Endodermal cell (in vitro differentiated cells): ENCODE measurements around the gene GDF15. TPM values are rescaled to one million over a fixed set of nuclear protein-coding genes. Genes with fewer than 3 reads are reported as not detected.

Source experiments
- DNase-seq: peaks from one replicate; pipeline ENCODE4 v3.0.0-alpha.2; 2017
- H3K27ac ChIP-seq: 2 replicates; pipeline ENCODE4 v1.5.1; 2013; ENCODE audit warnings: mild to moderate bottlenecking, low read depth, low read length, moderate library complexity
- H3K27me3 ChIP-seq: 2 replicates; pipeline ENCODE4 v1.6.1; 2013; ENCODE audit warnings: mild to moderate bottlenecking, low read length, moderate library complexity; ENCODE audit not compliant: insufficient read depth, control insufficient read depth, poor library complexity, severe bottlenecking
- H3K36me3 ChIP-seq: 2 replicates; pipeline ENCODE4 v1.7.0; 2013; ENCODE audit warnings: mild to moderate bottlenecking, low read length, moderate library complexity; ENCODE audit not compliant: control insufficient read depth, insufficient read depth
- H3K4me1 ChIP-seq: one replicate; pipeline ENCODE4 v1.7.0; 2013; ENCODE audit warnings: low read length; ENCODE audit not compliant: control insufficient read depth, insufficient read depth
- H3K4me3 ChIP-seq: 2 replicates; pipeline ENCODE4 v1.5.1; 2013; ENCODE audit warnings: mild to moderate bottlenecking, low read length, moderate library complexity
- H3K9ac ChIP-seq: 2 replicates; pipeline ENCODE4 v1.6.1; 2013; ENCODE audit warnings: mild to moderate bottlenecking, low read length, moderate library complexity; ENCODE audit not compliant: poor library complexity, severe bottlenecking; ENCODE audit errors: extremely low read depth
- H3K9me3 ChIP-seq: 2 replicates; pipeline ENCODE4 v1.6.1; 2013; ENCODE audit warnings: mild to moderate bottlenecking, low read length, moderate library complexity; ENCODE audit not compliant: control insufficient read depth
- H3K27ac Mint-ChIP-seq: 2 replicates; pipeline ENCODE4 v1.8.0; 2020; ENCODE audit warnings: mixed read lengths
- H3K27me3 Mint-ChIP-seq: 2 replicates; pipeline ENCODE4 v1.8.0; 2021; ENCODE audit warnings: mild to moderate bottlenecking, mixed read lengths; ENCODE audit not compliant: insufficient read depth
- H3K36me3 Mint-ChIP-seq: 2 replicates; pipeline ENCODE4 v1.8.0; 2020; ENCODE audit warnings: low read depth, mixed read lengths
- H3K4me1 Mint-ChIP-seq: 2 replicates; pipeline ENCODE4 v1.8.0; 2020; ENCODE audit warnings: mixed read lengths
- H3K4me3 Mint-ChIP-seq: 2 replicates; pipeline ENCODE4 v1.8.0; 2020; ENCODE audit warnings: mild to moderate bottlenecking, moderate library complexity, mixed read lengths
- H3K9me3 Mint-ChIP-seq: 2 replicates; pipeline ENCODE4 v1.8.0; 2020; ENCODE audit warnings: mild to moderate bottlenecking, mixed read lengths
- WGBS, 2 experiments: methylation state at CpG; one replicate each; pipeline versions ENCODE4 v1.1.5 to v1.1.7; 2013; ENCODE audit warnings: missing lambda C conversion rate in 2 of 2, mixed read lengths in 1 of 2; ENCODE audit not compliant: insufficient coverage in 1 of 2, insufficient read length in 1 of 2; 5-methylcytosine and 5-hydroxymethylcytosine counted together
- total RNA-seq, 2 donors: library from RNA; stranded (reverse); fragmentation: NEBNext Ultra II Directional in 1 of 2; extraction: Animal tissue kit (Norgen Biotek cat#: 25700) in 1 of 2; gene quantifications; 2 replicates in 1 of 2; 3 replicates in 1 of 2; pipeline ENCODE4 v1.2.1, GENCODE V29; 2021
- TF ChIP-seq, protein P1 (sequence below): fragments of 200-600 bp; sonication (generic); conservative IDR thresholded peaks from 2 replicates; pipeline ENCODE4 v1.5.0; 2021; ENCODE audit warnings: antibody characterized with exemption, mild to moderate bottlenecking

The GDF15 gene
- total RNA-seq, 2 donors from 2014 or later, result 0.90 to 2.2 TPM

DNA sequence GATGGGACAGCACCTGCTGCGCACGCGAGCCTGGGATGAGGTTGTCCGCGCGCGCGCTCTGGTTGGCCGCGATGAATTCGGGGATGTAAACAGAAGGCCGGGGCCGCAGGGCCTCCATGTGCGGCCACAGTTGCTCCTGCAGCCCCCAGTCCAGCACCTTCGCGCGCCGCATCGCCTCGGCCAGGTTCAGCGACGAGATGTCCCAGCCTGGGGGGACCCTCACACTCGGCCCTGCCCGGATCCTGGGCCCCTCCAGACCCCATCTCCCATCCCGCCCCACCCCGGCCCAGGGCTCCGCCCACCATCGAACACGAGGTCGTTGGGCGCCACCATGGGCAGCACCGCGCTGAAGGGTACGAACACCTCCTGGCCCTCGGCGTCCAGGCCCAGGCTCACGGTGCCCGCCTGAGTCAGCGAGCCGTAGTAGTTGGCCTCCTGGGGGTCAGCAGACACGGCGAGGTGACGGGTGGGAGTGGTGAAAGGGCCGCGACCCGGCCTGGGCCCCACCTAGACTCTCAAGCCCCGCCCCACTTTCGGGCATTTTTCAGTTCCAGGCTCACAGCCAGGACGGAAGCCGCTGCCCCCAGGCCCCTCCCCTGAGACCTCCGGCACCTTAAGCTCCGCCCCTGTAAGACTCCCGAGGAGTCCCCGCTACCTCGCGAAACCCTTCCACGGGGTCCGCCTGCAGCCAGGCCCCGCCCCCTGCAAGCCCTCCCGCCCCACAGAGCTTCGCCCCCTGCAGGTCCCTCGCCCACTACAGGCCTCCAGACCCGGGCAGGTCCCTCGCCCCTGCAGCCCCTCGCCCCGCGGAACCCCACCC lies 50.9 kb downstream of the GDF15 start:
- Mint-ChIP-seq H3K9me3 (no peaks in the 10 kb centered on the region), H3K27ac (peak overlapping the region; percentile 49), H3K36me3 (peaks cover 6% of the 10 kb centered on the region), H3K27me3 (peaks cover 3% of the 10 kb centered on the region), H3K4me3 (peak overlapping the region; percentile 63), H3K4me1 (peaks cover 13% of the 10 kb centered on the region)
- peak overlapping the region; percentile 64 for H3K4me3 ChIP-seq
- 33 to 48% methylated on average over 27 to 59 of the region's 67 CpGs for WGBS, 2 experiments
- H3K27ac ChIP-seq, result no peak overlapping the region
- H3K9ac ChIP-seq, result no peak overlapping the region
- TF ChIP-seq, protein P1, sequence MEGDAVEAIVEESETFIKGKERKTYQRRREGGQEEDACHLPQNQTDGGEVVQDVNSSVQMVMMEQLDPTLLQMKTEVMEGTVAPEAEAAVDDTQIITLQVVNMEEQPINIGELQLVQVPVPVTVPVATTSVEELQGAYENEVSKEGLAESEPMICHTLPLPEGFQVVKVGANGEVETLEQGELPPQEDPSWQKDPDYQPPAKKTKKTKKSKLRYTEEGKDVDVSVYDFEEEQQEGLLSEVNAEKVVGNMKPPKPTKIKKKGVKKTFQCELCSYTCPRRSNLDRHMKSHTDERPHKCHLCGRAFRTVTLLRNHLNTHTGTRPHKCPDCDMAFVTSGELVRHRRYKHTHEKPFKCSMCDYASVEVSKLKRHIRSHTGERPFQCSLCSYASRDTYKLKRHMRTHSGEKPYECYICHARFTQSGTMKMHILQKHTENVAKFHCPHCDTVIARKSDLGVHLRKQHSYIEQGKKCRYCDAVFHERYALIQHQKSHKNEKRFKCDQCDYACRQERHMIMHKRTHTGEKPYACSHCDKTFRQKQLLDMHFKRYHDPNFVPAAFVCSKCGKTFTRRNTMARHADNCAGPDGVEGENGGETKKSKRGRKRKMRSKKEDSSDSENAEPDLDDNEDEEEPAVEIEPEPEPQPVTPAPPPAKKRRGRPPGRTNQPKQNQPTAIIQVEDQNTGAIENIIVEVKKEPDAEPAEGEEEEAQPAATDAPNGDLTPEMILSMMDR, result peak; percentile 53
- peaks cover 3% of the 10 kb centered on the region for H3K36me3 ChIP-seq
- no peaks in the 10 kb centered on the region for H3K9me3 ChIP-seq
- no peaks in the 10 kb centered on the region for H3K27me3 ChIP-seq
- DNase-seq, result peak; percentile 95
- H3K4me1 ChIP-seq, result peaks cover 22% of the 10 kb centered on the region

DNA sequence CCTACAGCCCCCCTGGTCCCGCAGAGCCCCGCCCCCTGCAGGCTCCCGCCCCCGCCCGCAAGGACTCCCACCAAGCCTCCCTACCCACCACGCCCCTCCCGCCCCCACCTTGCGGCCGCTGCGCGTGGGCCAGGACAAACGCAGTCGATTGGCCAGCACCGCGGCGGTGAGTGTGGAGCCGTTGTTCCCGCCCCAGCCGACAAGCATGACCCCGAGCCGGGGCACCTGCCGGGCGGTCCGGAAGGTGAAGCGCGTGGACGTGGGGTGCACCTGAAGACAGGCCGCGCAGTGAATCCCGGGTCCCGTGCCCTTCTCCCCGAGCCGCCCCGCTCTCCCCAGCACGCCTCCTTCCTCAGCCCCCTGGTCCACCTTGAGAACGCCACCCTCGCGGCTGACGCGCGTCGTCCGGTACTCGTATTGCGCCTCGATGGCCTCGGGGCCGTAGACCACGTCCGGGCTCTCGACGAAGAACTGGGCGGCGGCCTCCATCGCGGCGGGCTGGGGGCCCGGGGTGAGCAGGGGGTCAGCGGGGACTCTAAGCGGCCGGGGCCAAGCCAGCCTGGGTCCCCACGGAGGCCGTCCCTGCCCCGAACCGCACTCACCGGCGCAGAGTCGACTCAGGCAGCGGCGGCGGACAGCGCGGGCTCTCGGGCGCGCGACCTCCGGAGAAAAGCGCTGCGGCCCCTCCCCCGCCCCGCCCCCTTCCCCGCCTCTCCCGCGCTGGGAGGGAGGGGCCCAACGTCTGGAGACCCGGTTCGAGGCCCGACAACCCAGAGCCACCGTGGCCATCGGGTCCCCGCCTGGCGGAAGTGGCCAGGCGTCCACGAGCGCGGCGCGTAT lies 51.8 kb downstream of the GDF15 start, which contains the start of gene ISYNA1:
ISYNA1 (minus strand) TSS at position 643 of the 840 bp plus-strand sequence; CDS start at position 489, 154 bp downstream.
- WGBS, 2 experiments, result 0% methylated on average over 31 to 93 of the region's 99 CpGs
- Histone ChIP-seq H3K4me3 (peak within 1 kb of the TSS; percentile 77), H3K27ac (peak within 1 kb of the TSS; percentile 92), H3K36me3 (peaks cover 3% of the 10 kb centered on the region), H3K4me1 (peaks cover 21% of the 10 kb centered on the region), H3K9me3 (no peaks in the 10 kb centered on the region), H3K9ac (peak within 1 kb of the TSS; percentile 67), H3K27me3 (no peaks in the 10 kb centered on the region)
- Mint-ChIP-seq H3K36me3 (peaks cover 10% of the 10 kb centered on the region), H3K4me3 (peak within 1 kb of the TSS; percentile 63), H3K27ac (peak within 1 kb of the TSS; percentile 93), H3K4me1 (peaks cover 13% of the 10 kb centered on the region), H3K9me3 (peaks cover 3% of the 10 kb centered on the region), H3K27me3 (peaks cover 3% of the 10 kb centered on the region)
- TF ChIP-seq, protein P1, result peak; percentile 6
- peak; percentile 91 for DNase-seq

DNA sequence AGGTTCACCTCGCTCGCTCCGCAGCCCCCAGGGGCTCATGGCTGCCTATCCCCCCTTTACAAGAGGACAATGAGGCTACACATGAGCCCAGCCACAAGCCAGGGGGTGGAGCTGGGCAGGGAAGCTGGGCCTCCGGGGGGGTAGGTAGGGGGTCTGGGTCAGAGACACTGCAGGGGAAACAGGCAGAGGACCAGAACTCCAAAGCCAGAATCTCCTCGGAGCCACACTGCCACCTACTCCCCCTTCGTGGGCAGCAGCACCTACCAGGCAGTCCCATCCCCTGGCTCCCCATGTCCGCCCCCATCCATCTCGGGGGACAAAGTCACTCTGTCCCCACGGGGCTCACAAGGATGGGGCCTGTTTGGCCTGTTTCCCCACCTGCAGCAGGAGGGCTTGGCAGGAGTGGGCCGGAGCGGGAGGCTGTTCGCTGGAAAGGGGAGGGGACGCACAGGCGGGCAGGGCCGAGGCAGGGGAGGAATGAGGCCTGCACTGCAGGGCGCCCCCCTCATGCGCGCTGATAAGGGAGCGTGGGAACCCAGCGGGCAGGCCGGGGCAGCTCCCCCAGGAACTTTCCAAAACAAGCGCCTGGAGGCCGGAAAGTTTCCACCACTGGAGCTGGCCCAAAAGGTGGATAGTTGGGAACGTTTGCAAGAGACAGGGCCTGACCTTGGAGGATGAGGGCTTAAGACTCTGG lies 52.5 kb downstream of the GDF15 start:
- no peaks in the 10 kb centered on the region for H3K27me3 ChIP-seq
- H3K9ac ChIP-seq, result peak overlapping the region; percentile 67
- TF ChIP-seq, protein P1, result no peak
- peaks cover 14% of the 10 kb centered on the region for H3K36me3 Mint-ChIP-seq
- H3K27ac Mint-ChIP-seq, result peak overlapping the region; percentile 93
- WGBS, 2 experiments, result 10 to 21% methylated on average over 12 to 24 of the region's 24 CpGs
- peaks cover 3% of the 10 kb centered on the region for H3K27me3 Mint-ChIP-seq
- no peaks in the 10 kb centered on the region for H3K9me3 ChIP-seq
- H3K4me1 ChIP-seq, result peaks cover 15% of the 10 kb centered on the region
- peak overlapping the region; percentile 92 for H3K27ac ChIP-seq
- peaks cover 3% of the 10 kb centered on the region for H3K36me3 ChIP-seq
- peak; percentile 92 for DNase-seq
- H3K9me3 Mint-ChIP-seq, result peaks cover 3% of the 10 kb centered on the region
- peaks cover 13% of the 10 kb centered on the region for H3K4me1 Mint-ChIP-seq
- H3K4me3 ChIP-seq, result peak overlapping the region; percentile 53
- peak overlapping the region; percentile 63 for H3K4me3 Mint-ChIP-seq
